ENCODE data around the gene MAF.

The MAF gene

GRCh38 chr16:79628988-79629387, 28.5 kb upstream of the MAF start:
- Histone ChIP-seq H3K4me3 (no peak overlapping the region), H3K27ac (no peak overlapping the region)
- no peak for TF ChIP-seq CTCF (IDR thresholded peaks at IDR 0.05)
- DNase-seq (ENCODE audit: low spot score), result no peak

GRCh38 chr16:79628501-79628975, 28.0 kb upstream of the MAF start:
- DNase-seq (ENCODE audit: low spot score), result no peak
- Histone ChIP-seq H3K4me3 (no peak overlapping the region), H3K27ac (no peak overlapping the region)
- no peak for TF ChIP-seq CTCF (IDR thresholded peaks at IDR 0.05)

- no peak for TF ChIP-seq CTCF (IDR thresholded peaks at IDR 0.05)
- Histone ChIP-seq H3K4me3 (no peak overlapping the region), H3K27ac (no peak overlapping the region)
- no peak for DNase-seq (ENCODE audit: low spot score)
Measured at GRCh38 chr16:79627092-79627491, 26.6 kb upstream of the MAF start.

GRCh38 chr16:79625738-79626137, 25.2 kb upstream of the MAF start:
- Histone ChIP-seq H3K4me3 (no peak overlapping the region), H3K27ac (no peak overlapping the region)
- TF ChIP-seq CTCF (IDR thresholded peaks at IDR 0.05), result no peak
- DNase-seq (ENCODE audit: low spot score), result no peak

- H3K4me3 ChIP-seq, result no peak overlapping the region
- DNase-seq (ENCODE audit: low spot score), result no peak
- no peak for TF ChIP-seq CTCF (IDR thresholded peaks at IDR 0.05)
- H3K27ac ChIP-seq, result no peak overlapping the region
Measured at GRCh38 chr16:79623824-79624223, 23.3 kb upstream of the MAF start.

GRCh38 chr16:79623062-79623461, 22.5 kb upstream of the MAF start:
- H3K4me3 ChIP-seq, result no peak overlapping the region
- no peak for TF ChIP-seq CTCF (IDR thresholded peaks at IDR 0.05)
- no peak for DNase-seq (ENCODE audit: low spot score)
- no peak overlapping the region for H3K27ac ChIP-seq

- H3K27ac ChIP-seq, result no peak overlapping the region
- no peak for DNase-seq (ENCODE audit: low spot score)
- H3K4me3 ChIP-seq, result no peak overlapping the region
- TF ChIP-seq CTCF (IDR thresholded peaks at IDR 0.05), result no peak
Measured at GRCh38 chr16:79621027-79621426, 20.5 kb upstream of the MAF start.

All from coronary artery (tissue), 2 donors.